Vagina (tissue), 2 donors: ENCODE measurements around the gene ARL3. TPM values are rescaled to one million over a fixed set of nuclear protein-coding genes. Genes with fewer than 3 reads are reported as not detected.
"Not testable (repeated sequence)": the region's sequence is repeated elsewhere in the genome, so short reads cannot be mapped to it uniquely, and the experiment has no call there.

Experiments used
- DNase-seq, 2 donors: peaks; one replicate each; pipeline ENCODE4 v3.0.0-alpha.2; 2017; ENCODE audit errors: extremely low spot score in 2 of 2
- H3K27ac ChIP-seq: fragments of 200-600 bp; sonication (generic); one replicate; pipeline ENCODE4 v1.5.1; 2019
- H3K27me3 ChIP-seq: fragments of 200-600 bp; sonication (generic); one replicate; pipeline ENCODE4 v1.5.1; 2019
- H3K36me3 ChIP-seq, 2 donors: fragments of 200-600 bp; sonication (generic); one replicate each; pipeline ENCODE4 v1.5.1; 2017 to 2019
- H3K4me1 ChIP-seq: fragments of 200-600 bp; sonication (generic); one replicate; pipeline ENCODE4 v1.5.1; 2019
- H3K4me3 ChIP-seq, 2 donors: fragments of 200-600 bp; sonication (generic); 1 replicate in 1 of 2; 2 replicates in 1 of 2; pipeline ENCODE4 v1.5.1; 2016 to 2019
- H3K9me3 ChIP-seq: fragments of 200-600 bp; sonication (generic); one replicate; pipeline ENCODE4 v1.5.1; 2019
- CTCF ChIP-seq, 3 experiments: fragments of 450-650 bp in 2 of 3; fragments of 200-600 bp in 1 of 3; sonication (generic) in 1 of 3; IDR thresholded peaks; one replicate each; pipeline ENCODE4 v1.5.1; 2017 to 2019; ENCODE audit warnings: antibody characterized with exemption in 3 of 3, mild to moderate bottlenecking in 2 of 3, moderate library complexity in 2 of 3
- POLR2A ChIP-seq, 2 donors: fragments of 450-650 bp; IDR thresholded peaks; one replicate each; pipeline ENCODE4 v1.6.1; 2017; ENCODE audit warnings: antibody characterized with exemption in 2 of 2, mild to moderate bottlenecking in 2 of 2, moderate library complexity in 2 of 2
- POLR2AphosphoS5 ChIP-seq, 2 donors: sonication (generic); formaldehyde crosslinking; IDR thresholded peaks; one replicate each; pipeline ENCODE4 v1.9.0; 2017; ENCODE audit warnings: antibody characterized with exemption in 2 of 2, mild to moderate bottlenecking in 2 of 2, low read depth in 1 of 2; ENCODE audit not compliant: insufficient read depth in 1 of 2
- intact Hi-C: fragments of 100-400 bp; cut with DNase I; formaldehyde crosslinking; loops from one replicate; pipeline ENCODE4 v1.15.1; 2023
- total RNA-seq: library from RNA; depleted of rRNA; stranded (reverse); fragments of >200 nt; gene quantifications from one replicate; pipeline ENCODE4 v1.2.3, GENCODE V29; 2016

ARL3 gene
- total RNA-seq, 1 donor from 2014 or later, result 7.4 TPM

GRCh38 chr10:102743588-102744373 lies 29.6 kb upstream of the ARL3 start, which contains the start of gene WBP1L:
Gene WBP1L, plus strand, starts transcription at chr10:102743948. Its CDS starts 106 bp downstream, at chr10:102744054.
- TF ChIP-seq POLR2AphosphoS5 (IDR thresholded peaks at IDR 0.05; ENCODE audit: insufficient read depth in 1 of 2, low read depth in 1 of 2) (peak; percentile 95 to 99), POLR2A (IDR thresholded peaks at IDR 0.05) (peak in 1 of 2 donors; percentile 80), CTCF (IDR thresholded peaks at IDR 0.05) (no peak)
- H3K27me3 ChIP-seq, result no peaks in the 10 kb centered on the region
- peaks cover 41% of the 10 kb centered on the region for H3K4me1 ChIP-seq
- intact Hi-C loops, result loop anchor here (5.0 kb wide), 2 partner anchors 34 to 74 kb away; no protein-coding TSS in a partner anchor
- H3K36me3 ChIP-seq, result no peaks in the 10 kb centered on the region
- peak; percentile 99 to 100 for DNase-seq
- peak within 1 kb of the TSS; percentile 88 to 99 for H3K4me3 ChIP-seq
- H3K9me3 ChIP-seq, result no peaks in the 10 kb centered on the region
- H3K27ac ChIP-seq, result peak within 1 kb of the TSS; percentile 91

- TF ChIP-seq CTCF (IDR thresholded peaks at IDR 0.05), result no peak
- no peak for TF ChIP-seq POLR2AphosphoS5 (IDR thresholded peaks at IDR 0.05; ENCODE audit: insufficient read depth in 1 of 2, low read depth in 1 of 2)
Measured at GRCh38 chr10:102743078-102743587, 28.9 kb upstream of the ARL3 start.

GRCh38 chr10:102742313-102742712 lies 28.1 kb upstream of the ARL3 start:
- intact Hi-C loops, result loop anchor here (5.0 kb wide), 2 partner anchors 35 to 75 kb away; no protein-coding TSS in a partner anchor

More at GRCh38 chr10:102743078-102743587, 28.9 kb upstream of the ARL3 start:
- H3K4me3 ChIP-seq, result peak overlapping the region; percentile 31 to 99
- DNase-seq, result no peak
- no peaks in the 10 kb centered on the region for H3K27me3 ChIP-seq
- no peaks in the 10 kb centered on the region for H3K9me3 ChIP-seq
- no peaks in the 10 kb centered on the region for H3K36me3 ChIP-seq
- intact Hi-C loops, result loop anchor here (5.0 kb wide), 2 partner anchors 34 to 74 kb away; no protein-coding TSS in a partner anchor
- H3K4me1 ChIP-seq, result peaks cover 34% of the 10 kb centered on the region
- no peak overlapping the region for H3K27ac ChIP-seq

GRCh38 chr10:102741726-102742237 lies 27.6 kb upstream of the ARL3 start:
- H3K36me3 ChIP-seq, result no peaks in the 10 kb centered on the region
- TF ChIP-seq POLR2A (IDR thresholded peaks at IDR 0.05) (no peak), POLR2AphosphoS5 (IDR thresholded peaks at IDR 0.05; ENCODE audit: insufficient read depth in 1 of 2, low read depth in 1 of 2) (no peak), CTCF (IDR thresholded peaks at IDR 0.05) (no peak)
- peaks cover 31% of the 10 kb centered on the region for H3K4me1 ChIP-seq
- no peak overlapping the region for H3K27ac ChIP-seq
- no peak for DNase-seq
- intact Hi-C loops, result loop anchor here (5.0 kb wide), 2 partner anchors 36 to 76 kb away; no protein-coding TSS in a partner anchor
- no peaks in the 10 kb centered on the region for H3K9me3 ChIP-seq
- H3K27me3 ChIP-seq, result no peaks in the 10 kb centered on the region
- H3K4me3 ChIP-seq, result no peak overlapping the region

More at GRCh38 chr10:102742313-102742712, 28.1 kb upstream of the ARL3 start:
- H3K36me3 ChIP-seq, H3K4me3 ChIP-seq, H3K27me3 ChIP-seq, H3K27ac ChIP-seq, H3K9me3 ChIP-seq, DNase-seq: not testable (repeated sequence)
- H3K4me1 ChIP-seq, result peaks cover 34% of the 10 kb centered on the region

GRCh38 chr10:102740229-102740628 lies 26.0 kb upstream of the ARL3 start:
- intact Hi-C loops, result loop anchor here (5.0 kb wide), 2 partner anchors 37 to 77 kb away; no protein-coding TSS in a partner anchor

More at GRCh38 chr10:102740229-102740628, 26.0 kb upstream of the ARL3 start:
- DNase-seq, result no peak
- Histone ChIP-seq H3K4me3 (no peak overlapping the region), H3K27me3 (no peaks in the 10 kb centered on the region), H3K9me3 (no peaks in the 10 kb centered on the region), H3K27ac (no peak overlapping the region), H3K4me1 (peaks cover 15% of the 10 kb centered on the region), H3K36me3 (no peaks in the 10 kb centered on the region)
- TF ChIP-seq CTCF (IDR thresholded peaks at IDR 0.05) (no peak), POLR2A (IDR thresholded peaks at IDR 0.05) (no peak), POLR2AphosphoS5 (IDR thresholded peaks at IDR 0.05; ENCODE audit: insufficient read depth in 1 of 2, low read depth in 1 of 2) (no peak)
